Erythroblast (primary cell): Measurements from ENCODE around the gene CDK15.

Experiments
- GATA1 ChIP-seq: IDR thresholded peaks from 2 replicates; pipeline ENCODE4 v1.6.1; 2011; ENCODE audit warnings: low read depth, mild to moderate bottlenecking, control low read depth, low read length, moderate library complexity
- POLR2A ChIP-seq: IDR thresholded peaks from 2 replicates; pipeline ENCODE4 v1.6.1; 2011; ENCODE audit warnings: mild to moderate bottlenecking, low read length

DNA sequence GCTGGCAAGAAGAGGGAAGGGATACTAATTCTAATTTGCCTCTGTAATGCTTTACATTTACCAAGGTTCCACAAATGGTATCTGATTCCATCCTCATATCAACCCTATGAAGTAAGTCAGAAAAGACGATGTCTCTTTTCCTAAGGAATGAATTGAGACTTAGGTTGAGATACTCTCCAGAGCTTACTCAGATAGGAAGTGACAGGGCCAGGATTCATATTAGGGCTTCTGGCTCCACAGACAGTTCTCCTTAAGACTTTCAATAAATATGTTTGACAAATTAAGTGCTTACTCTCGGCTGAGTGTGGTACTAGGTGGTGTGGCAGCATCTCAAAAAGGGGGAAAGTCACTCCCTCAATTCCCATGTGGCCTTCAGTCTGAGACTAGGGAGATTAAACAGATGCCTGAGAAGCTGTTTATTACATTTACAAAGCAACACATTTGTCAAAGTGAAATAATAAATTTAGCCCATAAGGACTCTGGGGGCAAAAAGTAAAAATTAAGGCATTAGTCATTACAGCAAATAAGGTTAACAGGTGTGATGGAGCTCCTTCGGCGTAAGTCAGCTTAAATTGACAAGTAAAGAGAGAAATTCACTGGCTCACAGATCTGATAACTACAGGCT is 14.2 kb downstream of the CDK15 start:
- no peak for TF ChIP-seq POLR2A
- no peak for TF ChIP-seq GATA1
